HepG2 (cell line): ENCODE results near the gene PCDHGB3.

ENCODE experiments used
- DMAP1 ChIP-seq: IDR thresholded peaks from 2 replicates; pipeline ENCODE4 v1.6.1; 2016
- ETV6 ChIP-seq: sonication (generic); formaldehyde crosslinking; conservative IDR thresholded peaks from 2 replicates; pipeline ENCODE4 v1.4.0; 2020; ENCODE audit warnings: missing genetic modification reagents
- ZNF510 ChIP-seq: sonication (generic); formaldehyde crosslinking; IDR thresholded peaks from 2 replicates; pipeline ENCODE4 v1.4.0; 2020; ENCODE audit warnings: low read depth, mild to moderate bottlenecking, missing genetic modification reagents
- ZNF768 ChIP-seq: sonication (generic); formaldehyde crosslinking; IDR thresholded peaks from 2 replicates; pipeline ENCODE4 v1.4.0; 2020; ENCODE audit warnings: missing genetic modification reagents

DNA sequence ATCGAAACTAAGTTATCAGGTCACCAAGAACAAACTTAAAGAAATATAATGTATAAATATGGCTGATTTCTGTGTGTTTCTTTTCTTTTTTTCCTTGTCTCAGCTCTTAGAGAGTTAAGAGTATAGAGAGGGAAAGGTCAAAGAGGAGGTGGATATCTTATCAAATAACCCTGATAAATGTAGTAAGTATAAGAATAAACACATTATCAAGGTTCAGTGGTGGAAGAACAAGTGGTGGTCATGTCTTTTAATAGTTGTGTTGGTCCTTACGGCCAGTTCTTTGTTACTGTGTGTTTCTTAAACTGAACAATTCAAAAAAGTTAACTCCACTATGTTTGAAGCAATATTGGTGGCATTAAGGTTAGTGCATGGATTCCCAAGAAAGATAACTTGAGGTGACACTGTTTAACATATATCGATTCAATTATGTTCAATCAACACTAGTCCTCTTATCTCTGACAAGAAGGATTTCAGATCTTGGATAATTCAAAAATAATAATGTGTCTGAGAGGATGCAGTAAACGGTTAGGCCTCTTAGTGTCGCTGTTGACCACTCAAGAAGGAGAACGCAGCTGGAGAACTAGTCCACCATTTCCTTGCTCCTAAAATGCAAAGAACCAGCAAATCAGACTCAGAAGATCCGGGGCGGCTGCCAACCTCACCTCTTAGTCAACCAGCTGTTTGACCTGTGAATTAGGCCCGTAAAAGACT, 26.6 kb upstream of the PCDHGB3 start, which contains the start of gene PCDHGA3:
- TF ChIP-seq ZNF768 (CRISPR knock-in tag) (no peak), DMAP1 (CRISPR knock-in tag) (no peak), ETV6 (CRISPR knock-in tag) (no peak), ZNF510 (CRISPR knock-in tag) (no peak)
